A673 (cell line): Measurements from ENCODE around the gene GLYR1. TPM values are rescaled to one million over a fixed set of nuclear protein-coding genes. Genes with fewer than 3 reads are reported as not detected.

Experiments used
- BruUV-seq: library from RNA; stranded (reverse); fragments of 400-500 nt; replicated peaks from 2 replicates; lab custom pipeline; 2021; lab: Mats Ljungman, UMichigan
- CTCF ChIA-PET: fragments of 300-600 bp; sonication (Branson Sonifier 250); formaldehyde crosslinking; loops from one replicate; lab custom pipeline; 2022; ENCODE audit warnings: antibody characterized with exemption; lab: Charles Lee
- POLR2A ChIA-PET: fragments of 300-600 bp; sonication (Branson Sonifier 250); formaldehyde crosslinking; loops from one replicate; lab custom pipeline; 2022; ENCODE audit warnings: antibody characterized with exemption; ENCODE audit not compliant: low non-redundant PET; lab: Charles Lee
- DNase-seq: peaks from one replicate; pipeline ENCODE4 v3.0.0-alpha.2; 2015; ENCODE audit warnings: low spot score
- H3K27ac ChIP-seq: fragments of 200-600 bp; sonication (generic); 2 replicates; pipeline ENCODE4 v1.5.1; 2016; ENCODE audit warnings: mixed run types, low read depth, mild to moderate bottlenecking, mixed read lengths, antibody characterized with exemption, low read length; ENCODE audit not compliant: poor library complexity, severe bottlenecking
- H3K27me3 ChIP-seq: fragments of 200-600 bp; sonication (generic); replicated peaks from 2 replicates; pipeline ENCODE4 v1.6.1; 2017; ENCODE audit warnings: mixed run types, low read depth, mild to moderate bottlenecking, mixed read lengths, antibody characterized with exemption, low read length; ENCODE audit not compliant: insufficient read depth, poor library complexity
- H3K36me3 ChIP-seq: fragments of 200-600 bp; sonication (generic); 2 replicates; pipeline ENCODE4 v1.6.1; 2016; ENCODE audit warnings: mixed run types, mild to moderate bottlenecking, mixed read lengths, antibody characterized with exemption, low read length; ENCODE audit not compliant: insufficient read depth, poor library complexity, severe bottlenecking
- H3K4me1 ChIP-seq: fragments of 200-600 bp; sonication (generic); 2 replicates; pipeline ENCODE4 v1.6.1; 2017; ENCODE audit warnings: mixed run types, mild to moderate bottlenecking, mixed read lengths, antibody characterized with exemption, low read length; ENCODE audit not compliant: insufficient read depth, poor library complexity, severe bottlenecking
- H3K4me3 ChIP-seq: fragments of 200-600 bp; sonication (generic); 2 replicates; pipeline ENCODE4 v1.5.1; 2016; ENCODE audit warnings: low read depth, mixed run types, mild to moderate bottlenecking, mixed read lengths, low read length; ENCODE audit not compliant: poor library complexity, severe bottlenecking
- H3K9me3 ChIP-seq: fragments of 200-600 bp; sonication (generic); 2 replicates; pipeline ENCODE4 v1.6.1; 2016; ENCODE audit warnings: mixed run types, low read depth, mild to moderate bottlenecking, mixed read lengths, antibody characterized with exemption, low read length; ENCODE audit not compliant: poor library complexity, severe bottlenecking
- CTCF ChIP-seq: fragments of 300-800, 200-600 bp; sonication (generic); conservative IDR thresholded peaks from 2 replicates; pipeline ENCODE4 v1.5.1; 2017; ENCODE audit warnings: low read depth, mild to moderate bottlenecking, antibody characterized with exemption, low read length, moderate library complexity, mixed read lengths
- EZH2 ChIP-seq: fragments of 200-600 bp; sonication (generic); IDR thresholded peaks from 2 replicates; pipeline ENCODE4 v1.6.1; 2017; ENCODE audit warnings: borderline replicate concordance, low read depth, mild to moderate bottlenecking, mixed read lengths, antibody characterized with exemption, low read length; ENCODE audit not compliant: poor library complexity, severe bottlenecking
- intact Hi-C: fragments of 100-400 bp; cut with micrococcal nuclease; formaldehyde crosslinking; loops from one replicate; pipeline ENCODE4 v1.10.0; 2022; ENCODE audit not compliant: unreplicated experiment
- total RNA-seq: library from RNA; stranded (reverse); gene quantifications from 2 replicates; pipeline ENCODE4 v1.2.3, GENCODE V29; 2021

GLYR1 gene
- total RNA-seq, 1 experiment from 2014 or later = 128 TPM

GRCh38 chr16:4837733-4838501 lies 9.2 kb downstream of the GLYR1 start:
- Histone ChIP-seq H3K4me3 (no peak overlapping the region), H3K27ac (no peak overlapping the region), H3K9me3 (no peaks in the 10 kb centered on the region), H3K27me3 (no peaks in the 10 kb centered on the region), H3K36me3 (peaks cover 71% of the 10 kb centered on the region), H3K4me1 (no peaks in the 10 kb centered on the region)
- BruUV-seq = no TSS peak
- ChIA-PET POLR2A (no interaction called here), CTCF (no interaction called here)
- DNase-seq = no peak
- intact Hi-C loops = no loop called here
- TF ChIP-seq EZH2 = no peak
- TF ChIP-seq CTCF = no peak

- TF ChIP-seq CTCF (no peak), EZH2 (no peak)
- Histone ChIP-seq H3K4me3 (no peak overlapping the region), H3K9me3 (no peaks in the 10 kb centered on the region), H3K4me1 (no peaks in the 10 kb centered on the region), H3K27ac (no peak overlapping the region), H3K27me3 (no peaks in the 10 kb centered on the region), H3K36me3 (peaks cover 75% of the 10 kb centered on the region)
- no peak for DNase-seq
- ChIA-PET POLR2A (no interaction called here), CTCF (no interaction called here)
- intact Hi-C loops = no loop called here
- no TSS peak for BruUV-seq
These were observed 10.4 kb downstream of the GLYR1 start for GRCh38 chr16:4836727-4837126.

GRCh38 chr16:4833584-4833983 lies 13.5 kb downstream of the GLYR1 start:
- H3K27ac ChIP-seq = no peak overlapping the region
- no peak for TF ChIP-seq CTCF
- no peak for TF ChIP-seq EZH2
- BruUV-seq = no TSS peak
- ChIA-PET CTCF (no interaction called here), POLR2A (no interaction called here)
- no peak for DNase-seq
- intact Hi-C loops = no loop called here
- no peaks in the 10 kb centered on the region for H3K27me3 ChIP-seq
- H3K4me1 ChIP-seq = no peaks in the 10 kb centered on the region
- H3K4me3 ChIP-seq = no peak overlapping the region
- H3K36me3 ChIP-seq = peaks cover 68% of the 10 kb centered on the region
- H3K9me3 ChIP-seq = no peaks in the 10 kb centered on the region
